ENCODE results near the gene AOPEP.
A peak's percentile ranks its signal among the peaks of the same experiment; 100 is the strongest.
"Not testable (repeated sequence)": the region's sequence is repeated elsewhere in the genome, so short reads cannot be mapped to it uniquely, and the experiment has no call there.

The AOPEP gene

DNA sequence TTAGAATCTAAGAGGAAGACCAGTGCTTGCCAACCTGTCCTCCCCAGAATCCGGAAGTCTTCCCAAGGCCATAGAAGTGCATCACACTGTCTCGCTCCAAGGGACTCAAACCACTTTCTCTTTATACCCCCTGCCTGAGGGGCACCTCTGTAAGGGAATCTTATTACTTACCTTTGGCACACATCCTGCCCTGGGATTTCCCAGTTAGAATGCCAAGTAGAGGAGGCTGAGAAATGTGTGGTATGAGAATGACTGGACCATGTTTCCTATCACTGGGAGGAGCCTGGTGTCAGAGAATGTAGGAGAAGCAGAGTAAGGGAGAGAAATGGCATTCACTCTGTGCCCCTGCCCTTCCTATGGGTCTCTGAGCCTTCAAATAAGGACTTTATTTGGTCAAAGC is 85.8 kb downstream of the AOPEP start:
- DNase-seq (ENCODE audit: low read depth, low spot score), result no peak

DNA sequence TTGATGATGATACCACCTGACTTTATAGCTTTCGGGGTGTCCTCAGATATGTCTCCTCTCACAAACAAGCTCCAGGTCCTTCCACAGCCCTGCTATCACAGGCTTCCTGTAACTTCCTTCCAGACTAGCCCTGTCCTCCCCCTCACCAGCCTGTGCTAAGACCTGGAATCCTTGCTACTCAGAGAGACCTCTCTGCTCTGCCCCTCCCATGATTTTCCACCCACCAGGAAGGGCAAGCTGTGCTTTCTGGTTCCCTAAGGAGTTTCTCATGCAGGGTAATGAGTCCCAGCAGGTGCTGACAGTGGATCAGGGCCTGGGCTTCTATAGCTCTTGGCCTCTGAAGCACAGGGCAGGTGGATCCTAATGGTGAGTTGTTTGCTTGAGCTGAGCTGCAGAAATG is 86.9 kb downstream of the AOPEP start:
- no peak for DNase-seq (ENCODE audit: low read depth, low spot score)

DNA sequence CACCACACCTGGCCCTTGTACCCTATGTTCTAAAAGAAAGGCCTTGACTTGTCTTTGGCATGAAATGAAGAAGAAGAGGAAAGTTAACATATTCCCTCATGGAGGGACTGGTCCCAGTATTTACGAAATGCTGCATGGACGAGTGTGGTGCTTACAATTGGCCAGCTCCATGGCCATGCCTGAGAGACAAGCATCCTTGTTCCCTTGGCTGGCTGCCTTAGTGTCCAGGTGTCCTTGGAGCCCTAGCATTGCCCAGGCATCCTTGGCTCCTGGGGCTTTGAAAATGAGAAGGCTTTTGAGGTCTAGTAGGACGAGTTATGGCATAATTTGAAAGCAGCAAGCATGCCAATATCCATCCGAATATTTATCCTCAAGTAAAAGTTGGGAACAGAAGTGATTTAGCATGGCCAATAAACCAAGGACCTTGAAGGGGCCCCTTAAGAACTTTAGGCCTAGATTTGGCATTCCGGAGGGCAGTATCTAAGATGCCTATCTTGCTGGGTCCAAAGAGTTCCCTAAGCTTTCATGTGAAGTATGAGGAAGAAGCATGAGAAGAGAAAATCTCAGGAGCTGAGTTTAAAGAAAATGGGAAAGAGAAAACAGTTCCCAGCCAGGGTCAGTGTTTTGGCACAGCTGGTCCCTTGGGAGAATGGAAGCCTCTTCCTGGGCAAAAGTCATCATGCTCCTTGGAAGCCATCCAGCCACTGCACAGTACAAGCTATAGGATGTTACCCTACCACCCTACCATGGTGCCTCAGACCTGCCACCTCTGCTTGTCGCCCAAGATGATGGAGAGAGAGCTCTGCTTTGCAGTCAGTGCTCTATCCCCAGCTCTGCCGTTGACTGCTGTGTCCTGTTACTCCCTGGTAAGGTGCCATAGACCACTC is 91.0 kb downstream of the AOPEP start:
- DNase-seq (ENCODE audit: low read depth, low spot score), result no peak

DNA sequence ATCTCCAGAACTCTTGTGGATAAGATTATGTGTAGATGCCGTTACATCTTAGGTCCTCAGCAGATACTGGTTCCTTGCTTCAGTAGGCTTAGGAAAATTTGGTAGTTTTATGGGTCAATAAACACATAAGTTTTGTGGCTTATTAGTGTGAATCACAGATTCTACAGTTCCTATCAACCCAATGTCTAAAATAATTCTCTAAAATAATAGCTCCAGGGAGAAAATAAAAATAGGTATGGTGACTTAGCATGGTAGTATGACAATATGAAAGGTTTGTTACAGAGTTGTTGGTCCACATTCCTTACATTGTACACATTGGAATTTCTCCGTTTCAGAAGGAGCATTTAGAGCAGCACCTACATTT is 91.7 kb downstream of the AOPEP start:
- no peak for DNase-seq (ENCODE audit: low read depth, low spot score)

DNA sequence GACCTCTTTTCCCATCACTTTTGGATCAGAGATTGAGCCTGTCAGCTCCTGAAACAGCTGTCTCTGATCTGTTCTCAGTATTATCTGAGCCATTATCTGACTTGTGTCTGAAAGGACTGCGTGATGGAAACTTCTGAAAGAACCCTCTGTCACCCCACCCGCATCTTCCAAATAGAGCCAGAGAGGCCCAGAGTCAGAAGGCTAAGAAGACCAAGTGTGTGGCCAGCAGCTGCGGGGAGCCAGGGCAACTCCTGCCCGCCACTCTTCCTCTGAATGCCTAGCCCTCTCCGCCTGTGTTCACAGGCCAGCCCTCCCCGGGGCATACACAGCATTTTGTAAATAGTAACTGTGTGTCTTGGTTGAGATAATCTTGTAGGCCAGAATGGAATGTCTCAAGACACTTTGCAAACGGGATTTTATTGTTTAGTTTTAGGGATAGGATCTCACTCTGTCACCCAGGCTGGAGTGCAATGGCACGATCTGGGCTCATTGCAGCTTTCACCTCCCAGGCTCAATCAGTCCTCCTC is 92.7 kb downstream of the AOPEP start:
- no peak for DNase-seq (ENCODE audit: low read depth, low spot score)

DNA sequence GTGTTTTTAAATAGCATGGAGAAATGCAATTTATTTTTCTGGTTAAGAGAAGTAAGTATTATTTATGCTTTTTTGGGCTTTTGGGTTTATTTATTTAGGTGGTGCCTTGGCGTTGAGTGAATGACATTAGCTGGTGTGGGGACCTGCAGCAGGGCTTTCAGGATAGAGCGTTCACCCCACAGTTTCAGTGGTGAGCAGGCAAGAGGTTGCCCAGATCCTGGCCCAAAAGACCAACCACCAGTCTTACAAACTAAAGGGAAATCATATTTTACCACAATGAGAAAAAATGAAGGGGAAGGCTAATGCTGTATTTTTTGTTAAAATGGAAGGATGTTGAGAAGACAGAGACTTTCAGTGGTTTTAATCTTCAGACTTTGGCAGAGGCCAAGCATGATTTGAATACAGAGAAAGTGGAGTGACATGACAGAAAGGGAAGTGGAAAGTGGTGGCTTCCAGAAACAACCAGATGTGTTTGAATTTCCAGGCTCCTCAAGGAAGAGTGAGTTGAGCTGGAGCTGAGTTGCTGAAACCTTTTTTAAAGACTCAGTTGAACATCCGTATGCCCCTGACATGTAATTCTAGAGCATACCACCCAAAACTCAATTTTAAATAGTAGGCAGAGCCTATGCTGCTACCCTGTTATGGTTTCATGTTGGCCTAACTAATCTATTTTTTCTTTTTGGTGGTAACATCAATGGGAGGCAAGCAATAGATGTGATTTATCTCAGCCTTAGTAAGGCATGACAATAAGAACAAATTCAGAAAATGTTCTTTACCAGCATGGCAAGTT is 94.8 kb downstream of the AOPEP start:
- DNase-seq (ENCODE audit: low read depth, low spot score), result no peak

DNA sequence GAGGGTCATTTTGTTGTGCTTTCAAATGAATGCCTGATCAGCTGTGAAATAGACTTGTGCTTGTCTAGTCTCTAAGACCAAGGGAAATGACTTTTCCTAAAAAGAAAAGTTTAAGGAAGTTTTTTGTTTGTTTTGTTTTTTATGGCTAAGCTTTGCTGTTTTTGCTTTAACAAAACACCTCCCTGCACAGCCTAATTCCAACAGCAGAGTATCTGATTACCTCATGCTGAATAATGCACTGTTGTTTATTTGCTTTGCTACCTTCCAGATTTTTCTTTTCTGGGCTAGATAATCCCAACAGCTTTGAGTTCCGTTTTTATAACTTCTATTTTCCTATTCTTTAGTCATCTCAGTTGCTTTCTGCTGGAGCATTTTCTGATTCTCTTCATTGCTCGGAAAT is 95.8 kb downstream of the AOPEP start:
- no peak for DNase-seq (ENCODE audit: low read depth, low spot score)

DNA sequence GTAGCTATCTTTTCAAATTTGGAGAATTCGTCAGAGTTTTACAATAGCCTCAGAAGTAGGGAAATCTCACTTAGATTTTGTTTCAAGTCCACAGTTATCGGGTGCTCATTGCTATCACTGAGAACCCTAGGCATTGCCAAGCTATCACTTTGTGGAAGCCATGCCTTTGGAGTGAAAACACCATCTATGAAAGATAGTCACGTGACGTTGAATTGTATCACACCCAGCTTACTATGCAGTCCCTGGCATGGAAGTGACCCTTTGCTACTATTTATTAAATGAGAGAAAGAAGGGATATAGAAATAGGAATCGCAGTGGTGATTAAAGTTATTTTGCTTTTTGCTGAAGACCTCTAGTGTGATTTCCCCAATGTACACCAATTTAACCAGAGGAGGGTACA is 97.2 kb downstream of the AOPEP start:
- no peak for DNase-seq (ENCODE audit: low read depth, low spot score)

DNA sequence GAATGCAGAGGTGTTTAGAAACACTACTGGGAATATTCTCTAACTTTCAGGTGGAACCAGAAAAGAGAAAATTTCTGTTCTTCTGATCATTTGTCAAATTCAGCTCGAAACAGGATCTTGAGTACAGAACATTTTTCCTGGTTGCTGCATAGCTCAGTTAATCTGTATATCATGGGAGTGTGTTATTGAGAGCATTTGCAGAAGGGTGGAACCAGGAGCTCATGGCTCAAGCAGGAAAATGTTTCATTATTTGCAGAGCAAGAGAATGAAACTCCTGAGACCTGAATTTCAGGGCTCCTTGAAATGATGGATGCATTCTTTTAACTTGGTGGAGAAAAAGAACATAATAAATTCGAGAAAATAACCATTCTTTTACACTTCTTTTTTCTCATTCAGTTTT is 97.9 kb downstream of the AOPEP start:
- DNase-seq (ENCODE audit: low read depth, low spot score), result no peak

DNA sequence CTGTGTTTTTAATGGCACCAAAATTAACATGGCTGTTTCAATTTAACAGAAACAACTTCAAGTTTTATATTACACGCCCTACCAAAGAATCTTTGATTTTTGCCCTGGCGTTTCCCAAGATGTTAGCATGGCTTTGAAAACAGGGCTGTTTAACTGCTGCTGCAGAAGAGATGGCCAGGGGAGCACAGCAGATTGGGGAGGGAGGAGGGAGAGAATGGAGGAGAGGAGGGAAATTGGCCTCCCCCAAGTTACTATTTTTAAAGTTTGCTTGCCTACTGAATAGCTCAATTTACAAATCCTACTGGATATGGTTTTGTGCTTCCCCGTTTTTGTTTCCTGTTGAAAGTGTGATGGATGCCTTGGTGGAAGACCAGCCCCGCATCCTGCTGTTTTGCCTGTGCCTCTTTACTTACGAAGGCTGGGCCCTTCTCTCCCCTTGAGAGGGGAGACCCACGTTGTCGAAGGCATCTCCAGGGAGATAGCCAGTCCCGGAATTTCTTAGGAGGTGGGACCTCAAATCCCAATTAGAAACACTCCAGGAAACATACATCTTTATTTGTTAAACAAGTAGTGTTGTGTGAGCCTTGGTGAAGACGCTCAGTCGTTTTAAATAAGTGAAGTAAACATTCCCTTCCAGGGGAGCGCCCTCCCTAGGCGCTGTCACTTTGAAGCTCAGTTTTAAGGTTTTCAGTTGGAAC is 98.6 kb downstream of the AOPEP start:
- no peak for DNase-seq (ENCODE audit: low read depth, low spot score)

DNA sequence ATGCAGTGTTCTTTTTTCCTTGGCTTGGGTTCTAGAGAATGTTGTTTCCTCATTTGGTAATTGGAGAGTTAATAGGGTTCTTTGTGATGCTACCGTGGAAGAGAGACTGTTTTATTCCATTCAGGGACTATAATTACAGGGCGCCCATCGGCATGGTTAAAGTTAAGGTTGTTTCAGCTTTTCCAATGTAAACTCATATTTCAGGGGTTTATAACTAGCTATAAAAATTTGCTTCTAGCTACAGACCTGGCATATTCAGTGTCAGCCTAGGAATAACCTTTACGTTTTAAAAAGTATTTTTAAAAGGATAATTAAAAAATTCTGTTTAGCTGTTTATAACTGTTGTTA is 99.1 kb downstream of the AOPEP start:
- DNase-seq (ENCODE audit: low read depth, low spot score), result no peak

DNA sequence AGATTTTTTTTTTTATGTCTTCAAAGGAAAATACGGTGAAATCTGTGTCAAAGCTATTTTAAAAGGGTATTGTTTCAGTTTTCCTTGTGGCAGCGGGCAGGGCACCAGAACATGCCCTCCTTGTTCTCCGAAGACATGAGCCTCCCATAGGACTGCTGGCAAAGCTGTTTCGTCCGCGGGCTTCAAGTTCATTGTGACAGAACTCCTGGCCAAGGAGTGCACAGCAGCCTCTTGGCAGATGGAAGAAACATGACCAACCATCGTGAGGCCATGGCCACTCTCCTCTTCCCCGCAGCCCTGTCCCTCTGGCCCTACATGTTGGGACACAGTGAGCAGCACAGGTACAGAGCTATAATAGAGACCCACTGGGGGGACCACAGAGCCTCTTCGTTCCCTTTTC is 99.5 kb downstream of the AOPEP start:
- DNase-seq (ENCODE audit: low read depth, low spot score), result no peak

DNA sequence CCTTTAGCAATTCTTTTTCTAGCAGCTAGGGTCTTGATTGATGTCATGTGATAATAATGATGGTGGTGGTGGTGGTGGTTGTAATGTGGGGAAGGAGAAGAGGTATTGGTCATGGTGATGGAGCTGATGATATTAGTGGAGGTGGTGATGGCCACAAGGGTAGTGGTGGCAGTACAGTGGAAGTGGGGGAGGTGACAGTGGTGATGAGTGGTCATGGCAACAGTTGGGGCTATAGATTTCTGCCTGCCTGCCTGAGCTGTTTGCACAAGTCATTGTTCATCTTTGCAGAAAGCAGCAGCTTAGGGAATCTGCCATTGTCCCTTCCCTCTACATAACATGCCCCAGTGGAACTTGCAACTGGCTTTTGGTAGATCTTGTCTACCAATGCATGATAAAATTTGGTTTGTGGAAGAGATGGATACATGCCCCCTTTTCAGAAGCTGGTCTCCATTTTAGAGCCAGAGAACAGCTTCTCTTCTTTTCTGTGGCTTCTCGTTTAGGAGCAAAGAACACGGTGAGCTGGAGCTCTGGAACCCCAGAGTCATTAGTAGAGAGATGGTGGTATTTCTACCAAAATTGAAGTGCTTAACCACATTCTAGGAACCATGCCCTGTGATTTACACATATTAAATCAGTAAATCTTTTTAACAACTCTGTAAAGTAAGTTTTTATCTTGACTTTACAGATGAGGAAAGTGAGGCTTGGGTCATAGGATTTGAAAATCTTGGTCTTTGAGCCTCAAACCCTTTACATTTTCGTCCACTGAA is 100.3 kb downstream of the AOPEP start:
- no peak for DNase-seq (ENCODE audit: low read depth, low spot score)

DNA sequence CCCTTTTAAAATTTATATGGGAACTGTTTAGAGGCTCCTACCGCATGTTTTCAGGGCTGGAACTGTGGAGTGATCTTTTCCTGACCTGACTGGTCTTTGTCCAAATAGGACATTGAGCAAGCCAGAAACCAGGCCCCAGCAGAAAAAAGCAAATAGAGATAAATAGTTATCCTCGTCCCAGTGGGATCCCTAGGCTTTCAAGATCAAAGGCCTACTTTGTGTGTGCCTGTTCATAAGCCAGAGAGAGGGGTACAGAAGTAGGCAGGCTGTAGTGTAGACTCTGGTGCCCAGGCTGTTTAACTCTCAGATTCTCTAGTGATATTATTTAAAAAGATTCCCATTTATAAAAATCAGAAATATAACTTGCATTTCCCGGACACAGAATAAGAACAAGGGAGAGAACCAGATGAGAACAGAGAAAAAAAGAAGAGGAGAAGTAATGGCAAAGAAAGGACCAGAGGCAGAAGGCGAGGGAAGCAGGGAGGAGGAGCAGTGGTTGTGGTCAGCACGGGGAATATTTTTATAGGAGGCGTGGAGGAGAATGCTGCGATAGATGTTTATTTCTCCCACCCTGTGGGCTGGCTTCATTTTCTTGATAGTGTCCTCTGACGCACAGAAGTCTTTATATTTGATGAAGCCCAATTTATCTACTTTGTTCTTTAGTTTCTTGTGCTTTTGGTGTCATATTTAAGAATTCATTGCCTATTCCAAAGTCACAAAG is 101.2 kb downstream of the AOPEP start:
- DNase-seq (ENCODE audit: low read depth, low spot score), result peak; percentile 52

DNA sequence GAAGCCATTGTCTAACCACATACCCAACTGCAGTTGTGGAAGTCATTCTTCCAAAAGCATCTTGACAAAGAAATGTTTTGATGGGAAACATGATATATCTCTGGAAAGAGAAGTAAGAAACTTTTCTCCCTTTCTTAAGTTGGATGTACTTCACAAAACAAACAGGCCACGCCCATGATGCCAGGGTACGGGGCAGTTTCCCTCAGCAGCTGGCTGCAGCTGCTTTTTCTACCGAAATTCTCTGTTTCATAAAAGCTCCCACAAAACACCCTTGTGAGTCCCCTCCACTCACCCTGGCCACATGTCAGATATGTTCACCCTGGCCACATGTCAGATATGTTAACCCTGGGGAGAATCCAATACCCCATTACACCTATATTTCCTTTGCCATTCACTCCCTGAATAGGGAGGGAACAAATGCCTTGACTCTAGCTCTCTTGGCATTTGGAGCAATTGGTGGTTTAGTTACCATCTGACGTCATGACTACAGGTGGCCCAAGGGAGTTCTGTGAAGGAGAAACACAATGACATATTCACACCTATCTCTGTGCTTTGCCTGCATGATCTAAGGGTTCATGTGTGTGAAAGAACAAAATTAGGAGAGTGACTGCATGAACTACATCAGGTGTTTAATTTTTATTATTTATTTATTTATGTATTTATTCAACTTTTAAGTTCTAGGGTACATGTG is 103.0 kb downstream of the AOPEP start:
- DNase-seq (ENCODE audit: low read depth, low spot score), result no peak

DNA sequence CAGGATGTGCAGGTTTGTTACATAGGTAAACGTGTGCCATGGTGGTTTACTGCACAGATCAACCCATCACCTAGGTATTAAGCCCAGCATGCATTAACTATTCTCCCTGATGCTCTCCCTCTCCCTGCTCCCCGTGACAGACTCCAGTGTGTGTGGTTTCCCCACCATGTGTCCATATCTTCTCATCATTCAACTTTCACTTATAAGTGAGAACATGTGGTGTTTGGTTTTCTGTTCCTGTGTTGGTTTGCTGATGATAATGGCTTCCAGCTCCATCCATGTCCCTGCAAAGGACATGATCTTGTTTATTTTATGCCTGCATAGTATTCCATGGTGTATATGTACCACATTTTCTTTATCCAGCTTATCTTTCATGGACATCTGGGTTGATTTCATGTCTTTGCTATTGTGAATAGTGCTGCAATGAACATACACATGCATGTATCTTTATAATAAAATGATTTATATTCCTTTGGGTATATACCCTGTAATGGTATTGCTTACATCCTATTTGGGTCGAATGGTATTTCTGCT is 103.6 kb downstream of the AOPEP start:
- DNase-seq (ENCODE audit: low read depth, low spot score), result not testable (repeated sequence)

DNA sequence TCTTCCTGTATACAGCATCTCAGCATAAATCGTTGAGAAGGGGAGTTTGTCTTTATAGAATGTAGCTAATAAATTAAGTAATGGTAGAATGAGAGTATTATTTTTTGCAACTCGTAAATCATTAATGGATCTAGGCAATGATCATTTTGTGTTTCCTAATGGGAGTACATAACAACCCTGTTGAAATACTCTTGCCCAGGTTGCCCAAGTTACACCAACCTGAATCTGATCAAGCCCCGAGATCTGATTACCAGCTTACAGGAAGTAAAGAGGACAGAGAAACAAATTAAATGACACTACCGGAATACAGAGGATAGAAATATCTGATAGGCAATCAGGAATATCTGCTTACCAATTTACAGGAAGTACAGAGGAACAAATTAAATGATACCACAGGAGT is 107.3 kb downstream of the AOPEP start:
- no peak for DNase-seq (ENCODE audit: low read depth, low spot score)

DNA sequence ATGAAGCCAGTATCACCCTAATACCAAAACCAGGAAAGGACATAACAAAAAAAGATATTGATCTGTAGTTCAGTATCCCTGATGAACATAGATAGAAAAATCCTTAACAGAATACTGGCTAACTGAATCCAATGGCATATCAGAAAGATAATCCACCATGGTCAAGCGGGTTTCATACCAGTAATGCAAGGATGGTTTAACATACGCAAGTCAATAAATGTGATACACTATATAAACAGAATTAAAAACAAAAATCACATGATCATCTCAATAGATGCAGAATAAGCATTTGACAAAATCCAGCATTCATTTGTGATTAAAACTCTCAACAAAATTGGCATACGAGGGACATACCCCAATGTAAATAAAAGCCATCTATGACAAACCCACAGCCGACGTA is 110.9 kb downstream of the AOPEP start:
- no peak for DNase-seq (ENCODE audit: low read depth, low spot score)

DNA sequence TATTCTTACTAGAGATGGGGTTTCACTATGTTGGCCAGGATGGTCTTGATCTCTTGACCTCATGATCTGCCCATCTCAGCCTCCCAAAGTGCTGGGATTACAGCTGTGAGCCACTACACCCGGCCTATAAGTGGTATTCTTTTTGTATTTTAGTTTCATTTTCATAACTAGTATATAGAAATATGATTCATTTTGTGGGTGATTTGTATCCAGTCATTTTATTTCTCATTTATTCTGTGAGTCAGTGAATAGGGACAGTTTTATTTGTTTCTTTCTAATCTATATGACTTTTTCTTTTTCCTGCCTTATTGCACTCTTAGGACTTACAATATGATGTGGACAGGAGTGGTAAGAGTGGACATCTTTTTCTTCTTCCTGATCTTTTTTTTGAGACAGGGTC is 112.9 kb downstream of the AOPEP start:
- DNase-seq (ENCODE audit: low read depth, low spot score), result no peak

DNA sequence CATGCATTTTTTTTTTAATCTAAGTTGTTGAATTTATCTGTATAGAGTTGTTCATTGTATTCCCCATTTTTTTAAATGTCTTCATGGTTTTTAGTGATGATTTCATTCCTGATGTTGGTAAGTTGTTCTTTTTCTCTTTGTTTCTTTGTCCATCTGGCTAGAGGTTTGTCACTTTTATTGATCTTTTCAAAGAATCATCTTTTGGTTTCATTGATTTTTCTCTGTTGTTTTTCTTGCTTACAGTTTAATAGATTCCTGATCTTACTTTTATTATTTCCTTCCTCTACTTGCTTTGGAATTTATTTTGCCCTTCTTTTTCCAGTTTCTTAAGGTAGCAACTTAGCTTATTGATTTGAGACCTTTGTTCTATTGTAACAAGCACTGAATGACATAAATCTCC is 114.2 kb downstream of the AOPEP start:
- no peak for DNase-seq (ENCODE audit: low read depth, low spot score)

All from smooth muscle cell of the brain vasculature (primary cell).